Loucy (cell line): ENCODE measurements around the gene MYO1D.

Experiments
- H2AFZ ChIP-seq: fragments of 200-600 bp; sonication (generic); 2 replicates; pipeline ENCODE4 v1.6.0; 2016; ENCODE audit warnings: antibody characterized with exemption, mild to moderate bottlenecking, low read length, moderate library complexity
- H3F3A ChIP-seq: fragments of 200-600 bp; 2 replicates; pipeline ENCODE4 v1.6.0; 2016; ENCODE audit warnings: antibody characterized with exemption, low read depth, mild to moderate bottlenecking
- H3K27me3 ChIP-seq: fragments of 200-600 bp; sonication (generic); 2 replicates; pipeline ENCODE4 v1.6.1; 2014; ENCODE audit warnings: low read length, mild to moderate bottlenecking; ENCODE audit not compliant: insufficient read depth, poor library complexity, severe bottlenecking
- H3K36me3 ChIP-seq: fragments of 200-600 bp; sonication (generic); 2 replicates; pipeline ENCODE4 v1.6.1; 2016; ENCODE audit warnings: low read length; ENCODE audit not compliant: insufficient read depth
- H3K4me1 ChIP-seq: fragments of 200-600 bp; sonication (generic); 2 replicates; pipeline ENCODE4 v1.5.1; 2014; ENCODE audit warnings: low read length, mild to moderate bottlenecking; ENCODE audit not compliant: insufficient read depth, poor library complexity, severe bottlenecking
- H3K4me2 ChIP-seq: fragments of 200-600 bp; sonication (generic); 2 replicates; pipeline ENCODE4 v1.6.0; 2014; ENCODE audit warnings: antibody characterized with exemption, low read length, low read depth, mild to moderate bottlenecking; ENCODE audit not compliant: poor library complexity, severe bottlenecking
- H3K4me3 ChIP-seq: fragments of 200-600 bp; sonication (generic); 2 replicates; pipeline ENCODE4 v1.5.1; 2014; ENCODE audit warnings: low read length, mild to moderate bottlenecking, mixed read lengths; ENCODE audit not compliant: poor library complexity, severe bottlenecking
- H3K79me2 ChIP-seq: fragments of 200-600 bp; sonication (generic); 2 replicates; pipeline ENCODE4 v1.6.1; 2014; ENCODE audit warnings: low read length; ENCODE audit not compliant: insufficient read depth
- H3K9ac ChIP-seq: fragments of 200-600 bp; sonication (generic); 2 replicates; pipeline ENCODE4 v1.6.0; 2014; ENCODE audit warnings: mild to moderate bottlenecking, low read depth, low read length, moderate library complexity; ENCODE audit not compliant: poor library complexity, severe bottlenecking
- H3K9me2 ChIP-seq: fragments of 200-600 bp; sonication (generic); replicated peaks from 2 replicates; pipeline ENCODE4 v1.6.1; 2016; ENCODE audit warnings: low read depth, low read length, mixed read lengths
- H3K9me3 ChIP-seq: fragments of 200-600 bp; sonication (generic); 2 replicates; pipeline ENCODE4 v1.6.1; 2014; ENCODE audit warnings: mild to moderate bottlenecking, antibody characterized with exemption, low read length, low read depth; ENCODE audit not compliant: insufficient read depth
- H4K20me1 ChIP-seq: fragments of 200-600 bp; sonication (generic); 2 replicates; pipeline ENCODE4 v1.6.0; 2014; ENCODE audit warnings: antibody characterized with exemption, low read length, mild to moderate bottlenecking; ENCODE audit not compliant: insufficient read depth, poor library complexity, severe bottlenecking
- EZH2phosphoT487 ChIP-seq: fragments of 200-600 bp; IDR thresholded peaks from 2 replicates; pipeline ENCODE4 v1.6.1; 2018; ENCODE audit warnings: antibody characterized with exemption, mild to moderate bottlenecking, moderate library complexity, borderline replicate concordance
- TF ChIP-seq, protein P1 (sequence below): fragments of 200-600 bp; sonication (generic); conservative IDR thresholded peaks from 2 replicates; pipeline ENCODE4 v1.5.1; 2014; ENCODE audit warnings: mild to moderate bottlenecking, antibody characterized with exemption, low read length

MYO1D gene

DNA sequence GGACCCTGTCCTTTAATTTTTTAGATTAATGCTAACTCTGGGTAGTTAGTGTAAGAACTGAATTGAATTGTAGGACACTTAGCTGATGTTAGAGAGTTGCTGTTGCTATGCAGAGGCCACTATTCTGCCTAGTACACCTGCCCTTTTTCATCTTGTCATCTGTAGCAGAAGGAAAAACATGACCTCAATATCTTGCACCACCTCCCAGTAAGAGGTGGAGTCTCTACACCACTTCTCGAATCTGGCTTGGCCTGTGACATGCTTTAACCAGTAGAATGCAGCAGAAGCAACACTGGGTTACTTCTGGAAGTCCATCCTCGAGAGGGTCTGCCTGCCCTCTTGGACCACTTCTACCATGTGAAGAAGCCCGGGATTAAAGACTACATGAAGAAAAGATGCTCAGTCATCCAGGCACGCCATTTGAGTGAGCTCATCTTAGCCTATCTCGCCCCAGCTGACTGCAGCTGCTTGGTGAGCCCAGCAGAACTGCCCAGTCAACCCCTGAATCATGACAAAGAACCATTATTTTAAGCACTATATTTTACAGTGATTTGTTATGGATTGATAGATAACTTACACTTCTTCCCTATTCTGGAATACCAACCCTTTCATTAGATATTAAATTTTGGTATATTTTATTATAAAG, 153.5 kb downstream of the MYO1D start:
- H3K4me2 ChIP-seq = no peak overlapping the region
- no peaks in the 10 kb centered on the region for H3K4me1 ChIP-seq
- H3K9ac ChIP-seq = no peak overlapping the region
- no peaks in the 10 kb centered on the region for H3K9me3 ChIP-seq
- no peaks in the 10 kb centered on the region for H3F3A ChIP-seq
- no peaks in the 10 kb centered on the region for H3K9me2 ChIP-seq
- H3K4me3 ChIP-seq = no peak overlapping the region
- no peak overlapping the region for H2AFZ ChIP-seq
- H4K20me1 ChIP-seq = no peaks in the 10 kb centered on the region
- no peaks in the 10 kb centered on the region for H3K79me2 ChIP-seq
- no peaks in the 10 kb centered on the region for H3K36me3 ChIP-seq
- TF ChIP-seq, protein P1, sequence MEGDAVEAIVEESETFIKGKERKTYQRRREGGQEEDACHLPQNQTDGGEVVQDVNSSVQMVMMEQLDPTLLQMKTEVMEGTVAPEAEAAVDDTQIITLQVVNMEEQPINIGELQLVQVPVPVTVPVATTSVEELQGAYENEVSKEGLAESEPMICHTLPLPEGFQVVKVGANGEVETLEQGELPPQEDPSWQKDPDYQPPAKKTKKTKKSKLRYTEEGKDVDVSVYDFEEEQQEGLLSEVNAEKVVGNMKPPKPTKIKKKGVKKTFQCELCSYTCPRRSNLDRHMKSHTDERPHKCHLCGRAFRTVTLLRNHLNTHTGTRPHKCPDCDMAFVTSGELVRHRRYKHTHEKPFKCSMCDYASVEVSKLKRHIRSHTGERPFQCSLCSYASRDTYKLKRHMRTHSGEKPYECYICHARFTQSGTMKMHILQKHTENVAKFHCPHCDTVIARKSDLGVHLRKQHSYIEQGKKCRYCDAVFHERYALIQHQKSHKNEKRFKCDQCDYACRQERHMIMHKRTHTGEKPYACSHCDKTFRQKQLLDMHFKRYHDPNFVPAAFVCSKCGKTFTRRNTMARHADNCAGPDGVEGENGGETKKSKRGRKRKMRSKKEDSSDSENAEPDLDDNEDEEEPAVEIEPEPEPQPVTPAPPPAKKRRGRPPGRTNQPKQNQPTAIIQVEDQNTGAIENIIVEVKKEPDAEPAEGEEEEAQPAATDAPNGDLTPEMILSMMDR = no peak
- TF ChIP-seq EZH2phosphoT487 = no peak
- H3K27me3 ChIP-seq = no peaks in the 10 kb centered on the region

DNA sequence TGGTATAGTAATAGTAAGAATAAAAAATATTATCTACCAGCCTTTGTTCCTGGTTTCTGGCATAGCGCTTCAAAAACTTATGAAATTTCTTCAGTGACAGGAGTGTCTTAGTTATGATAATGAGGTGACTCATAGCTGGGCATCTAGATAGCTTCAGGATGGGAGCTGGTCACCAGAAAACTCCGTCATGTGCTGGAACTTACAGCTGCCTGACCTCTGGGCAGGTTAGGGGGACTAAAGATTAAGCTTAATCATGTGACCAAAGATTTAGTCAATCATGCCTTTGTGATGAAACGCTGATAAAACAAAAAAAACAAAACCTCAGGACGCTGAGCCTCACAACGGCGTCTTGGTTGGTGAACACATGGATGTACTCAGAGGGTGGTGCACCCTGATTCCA, 154.2 kb downstream of the MYO1D start:
- no peaks in the 10 kb centered on the region for H3K9me2 ChIP-seq
- no peaks in the 10 kb centered on the region for H3K79me2 ChIP-seq
- H3K36me3 ChIP-seq = no peaks in the 10 kb centered on the region
- H2AFZ ChIP-seq = no peak overlapping the region
- H3K4me2 ChIP-seq = no peak overlapping the region
- no peaks in the 10 kb centered on the region for H3F3A ChIP-seq
- H3K9me3 ChIP-seq = no peaks in the 10 kb centered on the region
- no peaks in the 10 kb centered on the region for H3K4me1 ChIP-seq
- no peak overlapping the region for H3K4me3 ChIP-seq
- H4K20me1 ChIP-seq = no peaks in the 10 kb centered on the region
- H3K27me3 ChIP-seq = no peaks in the 10 kb centered on the region
- no peak overlapping the region for H3K9ac ChIP-seq
- TF ChIP-seq EZH2phosphoT487 = no peak
- TF ChIP-seq, protein P1 = no peak

DNA sequence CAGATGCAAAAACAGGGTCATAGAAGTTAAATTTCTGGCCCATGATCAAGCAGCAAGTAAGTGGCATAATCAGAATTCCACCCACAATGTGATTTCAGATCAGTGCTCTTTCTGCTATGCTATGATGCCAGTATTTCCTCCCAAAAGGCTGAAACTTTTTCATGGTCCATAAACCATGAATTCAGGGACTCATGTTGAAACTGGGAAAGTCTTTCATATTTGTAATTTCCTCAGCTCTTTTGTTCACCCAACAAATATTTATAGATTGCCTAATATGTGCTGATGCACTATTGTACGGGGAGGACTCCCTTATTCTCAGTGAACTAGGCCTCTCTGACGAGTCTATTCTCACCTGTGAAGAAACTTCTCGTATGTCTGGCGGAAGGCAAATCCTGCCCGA, 156.3 kb downstream of the MYO1D start:
- TF ChIP-seq, protein P1 = no peak
- TF ChIP-seq EZH2phosphoT487 = no peak
- Histone ChIP-seq H3F3A (no peaks in the 10 kb centered on the region), H3K4me2 (no peak overlapping the region), H3K27me3 (no peaks in the 10 kb centered on the region), H3K9ac (no peak overlapping the region), H2AFZ (no peak overlapping the region), H3K79me2 (no peaks in the 10 kb centered on the region), H3K4me1 (no peaks in the 10 kb centered on the region), H3K9me3 (no peaks in the 10 kb centered on the region), H3K4me3 (no peak overlapping the region), H4K20me1 (no peaks in the 10 kb centered on the region), H3K36me3 (no peaks in the 10 kb centered on the region), H3K9me2 (no peaks in the 10 kb centered on the region)
